HG03139 (cell line): Measurements from ENCODE around the gene VWA5B2.

Experiments used
- ATAC-seq: cut with Tn5 transposase; IDR thresholded peaks from one replicate; pipeline ENCODE4 v1.9.1; 2021; ENCODE audit not compliant: unreplicated experiment

Gene VWA5B2

DNA sequence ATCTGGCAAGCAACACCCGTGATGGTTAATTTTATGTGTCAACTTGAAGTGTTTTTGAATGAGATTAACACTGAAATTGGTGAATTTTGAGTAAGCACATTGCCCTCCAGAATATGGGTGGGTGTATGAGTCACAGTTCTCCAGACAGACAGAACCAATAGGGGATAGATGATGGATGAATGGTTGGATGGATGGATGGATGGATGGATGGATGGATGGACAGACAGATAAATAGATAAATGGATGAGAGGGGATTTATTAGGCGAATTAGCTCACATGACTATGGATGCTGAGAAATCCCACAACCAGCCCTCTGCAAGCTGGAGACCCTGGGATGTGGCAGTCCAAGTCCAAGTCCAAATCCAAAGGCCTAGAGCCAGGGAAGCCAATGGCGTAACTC is 5.4 kb upstream of the VWA5B2 start:
- ATAC-seq: no peak

DNA sequence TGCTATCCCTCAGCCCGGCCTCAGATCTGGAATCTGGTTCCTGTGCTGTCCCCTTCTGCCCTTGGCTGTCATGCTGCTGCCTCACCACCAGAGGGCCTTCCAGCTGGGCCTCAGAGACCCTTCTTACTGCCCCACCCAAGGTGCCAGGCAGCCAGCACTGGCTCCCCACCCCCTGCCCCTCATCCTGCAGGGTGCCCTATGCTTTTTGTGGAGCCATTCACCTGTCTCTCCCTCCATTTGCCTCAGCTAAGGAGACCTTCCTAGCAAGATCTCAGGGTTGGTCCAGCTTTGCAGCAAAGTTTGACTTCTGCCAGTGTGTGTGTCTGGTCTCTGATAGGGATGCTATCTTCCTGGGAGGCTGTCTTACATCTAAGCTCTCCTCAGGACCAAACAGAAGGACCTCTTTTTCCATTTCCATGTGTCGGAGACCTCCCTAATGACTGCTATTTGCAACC is 1.9 kb upstream of the VWA5B2 start:
- ATAC-seq: no peak

DNA sequence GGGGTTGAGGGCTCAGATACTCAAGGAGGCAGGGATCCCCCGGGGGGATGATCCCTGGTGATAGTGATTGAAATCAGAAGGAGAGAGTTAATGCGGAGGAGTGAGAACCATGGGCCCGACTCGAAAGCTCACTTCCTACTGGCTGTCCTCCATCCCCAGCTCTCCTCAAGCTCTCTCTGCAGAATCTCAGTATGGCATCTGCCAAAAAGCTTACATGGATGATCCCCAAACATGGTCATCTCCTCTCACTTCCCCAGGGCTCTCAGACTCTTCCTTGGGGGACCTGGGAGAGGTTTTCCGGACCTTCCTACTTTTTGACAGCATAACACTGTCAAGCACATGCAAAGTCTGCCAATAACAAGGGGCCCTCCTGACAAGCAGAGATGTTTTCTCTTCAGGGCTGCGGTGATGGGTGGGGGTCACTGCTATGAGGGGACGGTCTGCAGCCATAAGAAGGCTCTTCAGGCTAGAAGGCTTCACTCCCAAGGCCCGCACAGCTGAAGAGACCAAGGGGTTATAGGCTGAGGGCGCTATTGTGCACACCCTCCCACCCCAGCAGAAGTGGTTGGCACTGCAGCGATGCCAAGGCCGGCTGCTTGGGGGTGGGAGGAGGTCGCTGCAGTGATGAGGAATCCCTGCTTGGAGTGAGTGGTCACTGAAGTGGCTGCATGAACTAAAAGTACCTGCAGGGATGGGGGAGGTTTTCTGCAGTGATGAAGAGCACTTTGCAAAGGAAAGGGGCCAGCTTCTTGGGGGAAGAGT is 828 bp upstream of the VWA5B2 start:
- ATAC-seq: no peak

DNA sequence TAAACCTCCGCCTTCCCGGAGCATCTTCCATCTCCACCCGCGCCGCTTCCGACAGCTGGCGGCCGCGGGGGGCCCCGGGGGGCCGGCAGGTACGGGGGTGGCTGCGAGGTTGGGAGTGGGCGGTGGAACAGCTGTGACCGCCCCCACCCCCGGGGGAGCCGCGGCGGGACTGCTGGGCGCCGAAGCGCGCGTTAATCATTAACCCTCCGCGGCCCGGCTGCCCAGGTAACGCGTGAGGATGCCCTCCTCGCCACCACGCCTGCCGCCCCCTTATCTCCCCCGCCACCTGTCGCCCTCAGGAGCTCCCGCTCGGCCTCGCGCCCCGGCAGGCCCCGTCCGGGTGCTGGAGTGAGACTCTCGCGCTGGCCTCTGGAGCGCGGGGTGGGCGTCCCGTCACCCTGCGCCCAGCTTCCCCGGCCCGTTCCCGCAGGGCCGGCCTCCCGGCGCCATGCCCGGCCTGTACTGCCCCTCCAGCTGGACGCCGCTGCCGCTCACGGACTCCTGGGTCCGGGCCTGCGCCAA is 757 bp downstream of the VWA5B2 start:
- ATAC-seq: no peak

DNA sequence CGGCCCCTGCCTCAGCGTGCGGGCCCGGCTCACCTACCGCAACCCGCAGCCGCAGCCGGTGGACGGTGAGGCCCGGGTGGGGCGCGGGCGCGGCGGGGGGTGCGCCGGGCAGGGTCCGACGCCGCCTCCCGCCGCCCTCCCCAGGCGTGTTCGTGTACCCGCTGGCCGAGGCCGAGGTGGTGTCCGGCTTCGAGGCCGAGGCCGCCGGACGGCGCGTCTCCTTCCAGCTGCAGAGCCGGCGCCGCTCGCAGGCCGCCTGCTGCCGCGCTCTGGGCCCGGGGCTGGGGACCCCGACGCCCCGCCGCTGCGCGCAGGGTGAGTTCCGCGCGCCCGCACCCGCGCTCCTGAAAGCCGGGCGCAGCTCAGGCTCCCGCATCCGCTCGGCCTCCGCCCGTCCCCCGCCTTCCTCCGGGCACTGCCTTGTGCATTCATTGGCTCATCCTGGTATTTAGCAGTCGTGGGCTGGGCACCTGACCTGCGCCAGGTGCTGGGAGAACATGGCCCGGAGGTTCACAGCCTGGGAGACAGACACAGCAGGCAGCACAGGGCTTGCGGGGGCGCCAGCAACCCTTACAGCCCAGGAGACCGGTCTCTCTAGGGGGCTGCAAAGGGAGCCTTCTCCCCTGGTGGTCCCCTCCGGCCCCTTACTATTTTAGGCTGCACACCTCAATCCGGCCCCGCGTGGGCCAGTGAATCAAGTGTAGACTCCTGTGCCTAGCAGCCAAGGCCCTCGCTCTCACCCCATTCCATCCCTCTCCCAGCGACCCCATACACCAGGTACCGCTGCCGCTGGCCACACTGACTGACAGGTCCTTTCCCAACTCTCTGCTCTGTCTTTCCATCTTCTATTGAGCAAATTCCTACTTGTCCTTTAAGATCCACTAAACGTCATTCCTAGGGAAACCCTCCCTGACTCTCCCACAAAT is 1.5 kb downstream of the VWA5B2 start:
- ATAC-seq: no peak

DNA sequence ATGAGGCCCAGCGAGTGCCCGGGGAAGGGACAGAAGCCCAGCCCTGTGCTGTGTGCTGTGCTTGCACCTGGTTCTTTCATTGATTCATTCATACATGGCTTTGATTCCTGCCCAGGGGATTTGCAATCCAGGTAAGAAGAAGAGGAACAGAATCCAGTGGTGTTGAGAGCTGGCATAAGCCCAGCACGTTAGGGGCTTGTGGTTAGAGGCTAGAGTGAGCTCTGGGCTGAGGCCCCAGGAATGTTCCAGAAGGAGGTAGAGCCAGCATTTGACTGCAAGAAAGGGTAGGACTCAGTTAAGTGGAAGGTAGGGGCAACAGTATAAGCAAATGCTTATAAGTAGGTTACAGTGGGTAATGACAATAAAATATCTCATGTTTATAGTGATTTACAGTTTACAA is 2.3 kb downstream of the VWA5B2 start:
- ATAC-seq: no peak

DNA sequence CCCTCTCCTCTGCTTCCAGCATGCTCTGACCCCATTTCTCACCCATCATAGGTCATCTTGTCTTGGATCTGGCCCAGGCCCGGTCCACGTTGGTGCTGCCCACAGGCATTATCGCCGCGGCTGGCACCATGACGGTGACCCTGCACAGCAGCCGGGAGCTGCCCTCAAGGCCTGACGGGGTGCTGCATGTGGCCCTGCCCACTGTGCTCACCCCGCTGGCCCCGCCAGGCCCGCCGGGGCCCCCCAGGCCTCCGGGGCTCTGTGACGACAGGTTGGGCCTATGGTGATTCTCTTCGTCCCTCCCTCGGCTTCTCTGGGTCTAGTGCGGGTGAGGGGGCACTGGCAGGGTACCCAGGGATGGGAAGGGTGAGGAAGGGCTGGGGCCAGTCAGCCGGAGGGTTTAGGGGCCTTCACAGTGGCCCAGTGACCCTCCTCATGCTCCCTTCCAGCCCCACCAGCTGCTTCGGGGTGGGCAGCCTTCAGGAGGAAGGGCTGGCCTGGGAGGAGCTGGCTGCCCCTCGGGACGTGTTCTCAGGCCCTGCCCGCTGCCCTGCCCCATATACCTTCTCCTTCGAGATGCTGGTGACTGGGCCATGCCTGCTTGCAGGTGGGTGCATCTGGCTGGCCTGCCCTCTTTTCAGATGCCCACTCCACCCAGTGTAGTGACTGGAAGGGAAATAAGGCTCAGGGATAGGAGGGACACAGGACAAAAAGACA is 3.9 kb downstream of the VWA5B2 start:
- ATAC-seq: no peak

DNA sequence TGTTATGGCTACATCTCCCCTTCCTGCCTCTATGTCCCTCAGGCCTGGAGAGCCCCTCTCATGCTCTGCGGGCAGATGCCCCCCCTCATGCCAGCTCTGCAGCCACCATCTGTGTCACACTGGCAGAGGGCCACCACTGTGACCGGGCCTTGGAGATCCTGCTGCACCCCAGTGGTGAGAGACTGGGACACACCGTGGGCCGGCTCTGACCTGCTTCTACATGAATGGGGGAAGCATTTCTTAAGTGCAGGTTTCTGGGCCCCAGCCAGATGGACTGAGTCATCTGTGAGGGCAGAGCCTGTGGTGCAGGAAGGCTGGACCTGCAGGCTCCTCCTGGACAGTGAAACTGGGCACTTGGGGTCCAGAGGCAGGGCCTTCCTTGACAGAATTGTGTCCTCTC is 4.8 kb downstream of the VWA5B2 start:
- no peak for ATAC-seq

DNA sequence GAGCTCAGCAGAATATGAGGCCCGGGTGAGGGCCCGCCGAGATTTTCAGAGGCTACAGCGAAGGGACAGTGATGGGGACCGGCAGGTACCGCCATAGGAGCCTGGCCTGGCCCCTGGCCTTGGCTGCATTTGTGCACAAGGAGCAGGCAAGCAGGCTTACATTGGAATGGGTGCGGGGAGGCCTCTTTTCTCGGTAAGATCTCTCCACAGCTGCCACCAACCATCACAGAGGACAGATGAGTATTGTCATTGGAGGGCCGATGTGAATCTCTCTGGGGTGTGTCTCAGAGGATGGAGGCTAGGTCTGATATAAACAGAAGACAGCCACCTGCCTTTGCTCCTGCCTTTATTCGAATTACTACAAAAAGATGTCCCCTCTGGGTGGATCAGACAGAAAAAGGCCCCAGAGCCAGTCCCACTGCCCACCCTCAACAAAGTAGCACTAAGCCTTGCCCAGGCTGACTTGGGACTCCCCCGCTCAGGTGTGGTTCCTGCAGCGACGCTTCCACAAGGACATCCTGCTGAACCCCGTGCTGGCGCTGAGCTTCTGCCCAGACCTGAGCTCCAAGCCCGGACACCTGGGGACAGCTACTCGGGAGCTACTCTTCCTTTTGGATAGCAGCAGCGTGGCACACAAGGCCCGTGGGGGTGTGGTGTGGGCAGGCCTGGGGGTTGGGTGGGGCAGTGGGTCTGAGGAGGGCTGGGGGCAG is 5.4 kb downstream of the VWA5B2 start:
- ATAC-seq: no peak

DNA sequence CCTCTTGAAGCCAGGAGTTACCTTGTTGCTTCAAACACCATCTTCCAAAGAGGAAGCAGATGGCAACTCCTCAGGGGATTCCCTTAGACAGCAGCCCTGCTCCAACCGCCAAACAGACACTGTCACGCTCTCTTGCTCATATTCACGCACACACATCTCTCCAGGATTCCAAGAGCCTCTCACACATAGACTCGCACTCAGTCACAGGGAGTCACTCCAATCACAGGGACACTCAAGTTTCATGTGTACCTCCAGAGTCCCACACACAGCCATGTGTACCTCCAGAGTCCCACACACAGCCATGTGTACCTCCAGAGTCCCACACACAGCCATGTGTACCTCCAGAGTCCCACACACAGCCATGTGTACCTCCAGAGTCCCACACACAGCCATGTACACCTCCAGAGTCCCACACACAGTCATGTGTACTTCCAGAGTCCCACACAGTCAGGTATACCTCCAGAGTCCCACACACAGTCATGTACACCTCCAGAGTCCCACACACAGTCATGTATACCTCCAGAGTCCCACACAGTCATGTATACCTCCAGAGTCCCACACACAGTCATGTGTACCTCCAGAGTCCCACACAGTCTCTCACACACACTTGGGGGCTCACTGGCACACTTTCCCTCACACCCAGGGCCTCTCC is 6.1 kb downstream of the VWA5B2 start:
- no peak for ATAC-seq

DNA sequence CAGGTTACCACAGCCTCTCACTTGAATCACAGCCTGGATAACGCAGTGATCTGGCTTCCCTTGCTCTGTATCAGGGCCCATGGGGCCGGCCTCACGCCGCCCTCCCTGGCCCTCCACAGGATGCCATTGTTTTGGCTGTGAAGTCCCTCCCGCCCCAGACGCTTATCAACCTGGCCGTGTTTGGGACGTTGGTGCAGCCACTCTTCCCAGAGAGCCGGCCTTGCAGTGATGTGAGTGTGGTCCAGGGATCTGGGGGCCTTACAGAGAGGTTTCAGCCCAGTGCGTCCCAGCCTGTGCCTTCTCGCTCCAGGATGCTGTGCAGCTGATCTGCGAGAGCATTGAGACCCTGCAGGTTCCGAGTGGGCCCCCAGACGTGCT is 6.6 kb downstream of the VWA5B2 start:
- ATAC-seq: no peak

DNA sequence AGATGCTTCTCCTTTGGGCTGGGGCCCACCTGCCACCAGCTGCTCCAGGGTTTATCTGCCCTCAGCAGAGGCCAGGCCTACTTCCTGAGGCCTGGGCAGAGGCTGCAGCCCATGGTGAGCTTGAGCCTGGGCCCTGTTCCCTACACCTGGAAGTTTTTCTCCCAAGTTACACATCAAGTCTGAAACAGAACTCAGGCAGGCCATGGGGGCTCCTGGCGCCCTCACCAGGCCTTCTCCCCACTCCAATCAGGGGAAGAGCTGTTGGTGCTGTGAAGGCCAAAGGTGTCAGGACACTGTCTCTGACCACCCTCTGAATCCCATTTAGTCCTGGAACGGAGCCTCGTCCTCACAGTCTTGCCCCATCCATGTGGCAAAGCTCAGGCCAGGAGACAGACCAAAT is 7.3 kb downstream of the VWA5B2 start:
- ATAC-seq: no peak

DNA sequence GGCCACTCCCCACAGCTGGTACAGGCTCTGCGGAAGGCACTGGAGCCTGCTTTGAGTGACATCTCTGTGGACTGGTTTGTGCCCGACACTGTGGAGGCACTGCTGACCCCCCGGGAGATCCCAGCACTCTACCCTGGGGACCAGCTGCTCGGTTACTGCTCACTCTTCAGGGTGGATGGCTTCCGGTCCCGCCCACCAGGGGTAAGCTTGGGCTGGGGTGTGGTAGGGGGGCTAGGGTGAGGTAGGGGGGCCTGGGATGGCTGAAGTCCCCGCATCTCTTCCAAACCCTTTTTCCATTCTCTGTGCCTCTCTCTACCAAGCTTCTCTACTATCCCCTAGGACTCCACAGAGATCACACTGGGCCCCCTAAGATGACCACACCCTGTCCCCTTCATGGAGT is 7.8 kb downstream of the VWA5B2 start:
- no peak for ATAC-seq

DNA sequence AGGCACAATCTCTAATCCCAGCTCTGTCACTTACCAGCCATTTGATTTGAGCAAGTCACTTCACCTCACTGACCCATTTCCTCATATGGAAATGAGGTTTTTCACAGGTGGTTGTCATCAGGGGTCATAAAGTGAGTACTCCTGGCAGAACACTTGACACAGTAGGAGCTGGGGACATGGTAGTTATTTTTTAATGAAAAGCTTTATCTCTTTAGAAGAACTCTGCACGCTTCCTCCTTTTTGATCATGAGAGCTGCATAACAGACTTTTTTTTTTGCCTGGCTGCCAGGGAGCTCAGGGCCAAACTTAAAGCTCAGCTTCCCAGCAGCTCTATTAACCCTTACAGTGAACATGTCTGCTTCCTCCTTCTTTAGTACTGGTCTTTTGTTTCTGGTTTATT is 8.4 kb downstream of the VWA5B2 start:
- ATAC-seq: no peak

DNA sequence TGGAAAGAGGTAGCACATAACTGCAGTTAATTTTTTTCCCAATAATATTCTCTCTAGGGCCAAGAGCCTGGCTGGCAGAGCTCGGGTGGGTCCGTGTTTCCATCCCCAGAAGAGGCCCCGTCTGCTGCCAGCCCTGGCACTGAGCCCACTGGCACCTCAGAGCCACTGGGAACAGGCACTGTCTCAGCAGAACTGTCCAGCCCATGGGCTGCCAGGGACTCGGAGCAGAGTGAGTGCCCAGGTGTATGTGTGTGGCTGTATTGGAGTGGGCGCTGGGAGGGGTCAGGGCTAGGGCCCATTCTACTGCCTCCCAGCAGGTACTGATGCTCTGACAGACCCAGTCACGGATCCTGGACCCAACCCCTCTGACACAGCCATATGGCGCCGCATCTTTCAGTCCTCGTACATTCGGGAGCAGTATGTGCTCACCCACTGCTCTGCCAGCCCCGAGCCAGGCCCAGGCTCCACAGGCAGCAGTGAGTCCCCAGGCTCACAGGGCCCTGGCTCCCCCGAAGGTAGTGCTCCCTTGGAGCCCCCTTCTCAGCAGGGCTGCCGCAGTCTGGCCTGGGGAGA is 8.9 kb downstream of the VWA5B2 start:
- no peak for ATAC-seq

DNA sequence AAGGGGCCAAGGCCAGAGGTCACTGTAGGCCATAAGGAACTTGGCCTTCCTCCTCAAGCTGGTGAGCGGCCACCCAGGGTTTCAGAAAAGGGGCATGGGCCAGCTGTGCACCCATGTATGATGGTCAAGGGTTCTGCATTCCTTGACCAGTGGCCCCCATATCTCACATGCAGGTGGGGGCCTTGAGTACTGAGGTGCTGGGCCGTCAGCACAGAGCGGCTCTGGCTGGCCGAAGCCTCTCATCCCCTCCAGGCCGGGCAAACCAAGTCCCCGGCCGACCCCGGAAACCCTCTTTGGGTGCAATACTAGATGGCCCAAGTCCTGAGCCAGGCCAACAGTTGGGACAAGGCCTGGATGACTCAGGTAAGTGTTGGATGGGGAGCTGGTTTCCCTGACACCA is 9.8 kb downstream of the VWA5B2 start:
- no peak for ATAC-seq

DNA sequence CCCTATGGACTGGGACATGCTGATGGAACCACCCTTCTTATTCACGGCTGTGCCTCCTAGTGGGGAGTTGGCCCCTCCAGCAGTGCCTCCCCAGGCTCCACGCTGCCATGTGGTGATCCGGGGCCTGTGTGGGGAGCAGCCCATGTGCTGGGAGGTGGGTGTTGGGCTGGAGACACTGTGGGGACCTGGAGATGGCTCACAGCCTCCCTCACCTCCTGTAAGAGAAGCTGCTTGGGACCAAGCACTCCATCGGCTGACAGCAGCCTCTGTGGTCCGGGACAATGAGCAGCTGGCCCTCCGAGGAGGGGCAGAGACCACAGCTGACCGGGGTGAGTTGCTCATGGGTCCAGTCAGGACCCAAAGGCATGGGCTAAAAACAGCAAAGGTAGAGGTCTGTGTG is 10.3 kb downstream of the VWA5B2 start:
- ATAC-seq: no peak

DNA sequence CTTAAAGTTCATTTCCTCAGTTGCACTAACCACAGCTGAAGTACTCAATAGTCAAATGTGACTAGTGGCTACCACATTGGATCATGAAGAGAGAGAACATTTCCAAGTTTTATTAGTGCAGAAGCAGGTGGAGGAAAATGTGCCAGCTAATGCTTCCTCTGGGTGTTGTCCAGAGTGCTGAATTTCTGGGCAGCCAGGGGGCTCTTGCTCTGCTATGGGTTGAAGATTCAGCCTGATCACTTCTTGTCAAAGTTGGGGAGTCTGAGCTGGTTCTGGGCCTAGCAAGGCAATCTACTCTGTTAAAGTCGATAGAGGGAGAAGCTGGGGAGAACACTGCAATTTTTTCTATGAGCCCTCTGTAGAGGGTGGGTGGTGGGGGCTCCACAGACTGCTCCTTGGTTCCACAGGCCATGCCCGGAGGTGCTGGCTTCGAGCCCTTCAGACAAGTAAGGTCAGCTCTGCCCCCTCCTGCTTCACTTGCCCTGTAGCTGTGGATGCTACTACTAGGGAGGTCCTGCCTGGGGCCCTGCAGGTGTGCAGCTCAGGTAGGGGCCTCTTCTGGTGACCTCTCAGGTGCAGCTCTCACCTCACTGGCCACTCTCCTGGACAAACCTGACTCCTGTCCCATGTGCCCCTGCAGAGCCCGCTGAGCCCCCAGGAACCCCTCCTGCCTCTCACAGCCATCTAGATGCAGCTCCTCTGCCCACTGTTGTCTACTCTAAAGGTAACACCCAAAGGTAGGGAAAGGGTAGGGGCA is 11.2 kb downstream of the VWA5B2 start:
- ATAC-seq: no peak

DNA sequence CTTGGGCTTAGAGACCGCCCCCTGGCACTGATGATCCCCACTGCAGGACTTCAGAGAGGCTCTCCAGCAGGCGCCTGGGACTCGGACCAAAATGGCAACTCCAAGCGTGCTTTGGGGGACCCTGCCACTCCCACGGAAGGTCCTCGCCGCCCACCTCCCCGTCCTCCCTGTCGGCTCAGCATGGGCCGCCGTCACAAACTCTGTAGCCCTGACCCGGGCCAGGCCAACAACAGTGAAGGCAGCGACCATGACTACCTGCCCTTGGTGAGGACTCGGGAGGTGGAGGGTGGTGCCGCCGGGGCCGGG is 11.7 kb downstream of the VWA5B2 start:
- ATAC-seq: no peak
